Activated T-helper 2 cell treated with anti-CD3 and anti-CD28 coated beads, Interferon-gamma antibody, Interleukin-2, Interleukin-4, amounts not matched to agents 10 μg/mL and 5 μg/mL and 100 μg/mL, durations not matched to agents 14 hours and 24 hours and 36 hours (primary cell): ENCODE results near the gene HTR2B. TPM values are rescaled to one million over a fixed set of nuclear protein-coding genes. Genes with fewer than 3 reads are reported as not detected.

Experiments
- DNase-seq: peaks from one replicate; pipeline ENCODE4 v3.0.0; 2021; ENCODE audit warnings: low spot score
- H3K27ac Mint-ChIP-seq: one replicate; pipeline ENCODE4 v1.8.0; 2021; ENCODE audit warnings: mixed read lengths
- H3K27me3 Mint-ChIP-seq: one replicate; pipeline ENCODE4 v1.8.0; 2021; ENCODE audit warnings: low read depth, mixed read lengths
- H3K36me3 Mint-ChIP-seq: one replicate; pipeline ENCODE4 v1.8.0; 2021; ENCODE audit warnings: low read depth, mixed read lengths
- H3K4me1 Mint-ChIP-seq: one replicate; pipeline ENCODE4 v1.8.0; 2021; ENCODE audit warnings: low read depth, mixed read lengths
- H3K4me3 Mint-ChIP-seq: one replicate; pipeline ENCODE4 v1.8.0; 2021; ENCODE audit warnings: low read depth, mild to moderate bottlenecking, moderate library complexity, mixed read lengths
- H3K9me3 Mint-ChIP-seq: one replicate; pipeline ENCODE4 v1.8.0; 2021; ENCODE audit warnings: mixed read lengths
- intact Hi-C: fragments of 100-400 bp; cut with micrococcal nuclease; formaldehyde crosslinking; loops from one replicate; pipeline ENCODE4 v1.15.1; 2023
- total RNA-seq: library from RNA; stranded (reverse); gene quantifications from 2 replicates; pipeline ENCODE4 v1.2.3, GENCODE V29; 2022

Gene HTR2B
- total RNA-seq, 1 donor from 2014 or later = not detected

DNA sequence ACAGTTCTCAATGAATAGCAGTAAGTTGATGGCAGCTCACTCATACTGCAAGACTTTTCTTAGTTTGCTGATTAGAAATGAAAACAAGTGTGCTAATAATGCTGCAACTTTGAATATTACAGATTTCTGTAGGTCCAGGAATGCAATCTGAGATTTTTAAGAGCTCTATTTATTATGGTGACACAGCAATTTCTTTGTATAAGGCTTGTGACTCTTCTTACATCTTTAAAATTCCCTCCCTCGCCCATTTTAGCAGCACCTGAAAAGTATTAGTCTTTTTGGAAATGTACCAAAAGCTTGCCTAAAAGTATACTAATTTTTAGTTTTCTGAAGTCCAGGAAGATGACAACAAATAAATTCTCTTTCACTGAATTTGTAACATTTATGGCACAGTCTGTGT is 4.4 kb upstream of the HTR2B start:
- intact Hi-C loops = loop anchor here (5.0 kb wide), 1 partner anchor 33 kb away; no protein-coding TSS in a partner anchor
- H3K4me1 Mint-ChIP-seq = peaks cover 42% of the 10 kb centered on the region
- no peaks in the 10 kb centered on the region for H3K27me3 Mint-ChIP-seq
- H3K9me3 Mint-ChIP-seq = no peaks in the 10 kb centered on the region
- DNase-seq = no peak
- peaks cover 6% of the 10 kb centered on the region for H3K36me3 Mint-ChIP-seq
- no peak overlapping the region for H3K4me3 Mint-ChIP-seq
- no peak overlapping the region for H3K27ac Mint-ChIP-seq

DNA sequence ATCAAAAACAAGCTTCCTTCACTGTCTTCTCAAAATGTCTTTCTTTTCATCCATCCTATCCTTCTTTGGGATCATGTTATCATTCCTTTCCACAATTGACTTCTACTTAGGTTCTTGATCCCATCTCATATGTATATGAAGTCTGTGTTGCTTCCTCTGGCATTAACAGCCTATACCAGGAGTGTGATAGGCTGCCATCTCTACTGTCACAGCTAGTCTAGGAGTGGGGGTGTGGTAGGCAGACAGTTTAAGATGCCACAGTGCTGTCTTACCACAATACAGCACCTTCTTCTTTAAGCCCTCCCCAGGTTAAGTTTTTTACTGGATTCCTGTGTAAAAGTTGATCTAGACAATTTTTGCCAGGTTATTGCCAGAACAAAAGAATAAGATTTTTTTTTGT is 3.7 kb upstream of the HTR2B start:
- Mint-ChIP-seq H3K9me3 (no peaks in the 10 kb centered on the region), H3K36me3 (peaks cover 6% of the 10 kb centered on the region), H3K27ac (no peak overlapping the region), H3K4me1 (peaks cover 48% of the 10 kb centered on the region), H3K27me3 (no peaks in the 10 kb centered on the region), H3K4me3 (no peak overlapping the region)
- intact Hi-C loops = loop anchor here (5.0 kb wide), 1 partner anchor 34 kb away; no protein-coding TSS in a partner anchor
- no peak for DNase-seq

DNA sequence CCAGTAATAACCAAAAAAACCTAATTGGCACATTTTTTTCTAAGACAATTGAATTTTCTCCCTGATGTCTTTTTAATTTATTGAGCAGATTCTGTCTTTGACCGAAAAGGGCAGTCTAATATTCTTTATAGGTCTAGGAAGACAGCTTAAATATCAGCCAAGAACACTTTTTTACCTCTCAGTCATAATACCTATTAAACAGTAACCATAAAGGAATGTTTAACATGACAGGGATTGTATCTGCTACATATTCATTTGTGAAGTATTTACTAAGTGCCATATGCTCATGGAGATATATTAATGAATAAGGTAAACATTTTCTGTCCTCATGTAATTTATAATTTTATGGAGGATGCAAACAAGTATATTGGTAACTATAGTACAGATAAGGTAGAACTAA is 3.1 kb upstream of the HTR2B start:
- Mint-ChIP-seq H3K27ac (no peak overlapping the region), H3K9me3 (no peaks in the 10 kb centered on the region), H3K4me3 (no peak overlapping the region), H3K36me3 (peaks cover 6% of the 10 kb centered on the region), H3K27me3 (no peaks in the 10 kb centered on the region), H3K4me1 (peaks cover 54% of the 10 kb centered on the region)
- DNase-seq = no peak
- intact Hi-C loops = loop anchor here (5.0 kb wide), 1 partner anchor 34 kb away; no protein-coding TSS in a partner anchor

DNA sequence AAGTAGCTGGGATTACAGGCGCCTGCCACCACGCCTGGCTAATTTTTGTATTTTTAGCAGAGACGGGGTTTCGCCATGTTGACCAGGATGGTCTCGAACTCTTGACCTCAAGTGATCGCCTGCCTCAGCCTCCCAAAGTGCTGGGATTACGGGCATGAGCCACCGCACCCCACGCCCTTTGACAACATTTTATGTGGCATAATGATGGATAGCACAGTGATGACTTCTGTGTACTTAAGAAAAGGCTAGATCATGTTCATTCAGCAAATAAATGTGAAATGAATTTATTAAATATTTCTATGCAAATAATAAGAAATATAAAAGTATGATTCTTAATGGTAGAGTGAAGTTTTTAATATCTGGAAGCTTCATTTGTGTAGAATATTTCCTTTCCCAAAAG is 2.6 kb upstream of the HTR2B start:
- Mint-ChIP-seq H3K4me3 (no peak overlapping the region), H3K36me3 (peaks cover 6% of the 10 kb centered on the region), H3K27ac (no peak overlapping the region), H3K27me3 (no peaks in the 10 kb centered on the region), H3K9me3 (no peaks in the 10 kb centered on the region), H3K4me1 (peaks cover 50% of the 10 kb centered on the region)
- no peak for DNase-seq
- intact Hi-C loops = loop anchor here (5.0 kb wide), 1 partner anchor 35 kb away; no protein-coding TSS in a partner anchor

DNA sequence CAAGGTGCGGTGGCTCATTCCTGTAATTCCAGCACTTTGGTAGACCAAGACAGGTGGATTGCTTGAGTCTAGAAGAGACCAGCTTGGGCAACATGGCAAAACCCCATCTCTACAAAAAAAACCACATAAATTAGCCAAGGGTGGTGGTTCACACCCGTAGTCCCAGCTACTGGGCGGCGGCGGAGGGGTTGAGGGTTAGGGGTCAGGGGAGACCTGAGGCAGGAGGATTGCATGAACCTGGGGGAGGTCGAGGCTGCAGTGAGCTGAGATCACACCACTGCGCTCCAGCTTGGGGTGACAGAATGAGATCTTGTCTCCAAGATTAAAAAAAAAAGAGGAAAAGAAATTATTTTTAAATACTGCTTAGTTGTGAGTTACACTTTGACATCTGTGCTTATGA is 1.3 kb upstream of the HTR2B start:
- H3K36me3 Mint-ChIP-seq = peaks cover 6% of the 10 kb centered on the region
- H3K4me1 Mint-ChIP-seq = peaks cover 49% of the 10 kb centered on the region
- intact Hi-C loops = loop anchor here (5.0 kb wide), 1 partner anchor 36 kb away; no protein-coding TSS in a partner anchor
- H3K4me3 Mint-ChIP-seq = no peak overlapping the region
- no peaks in the 10 kb centered on the region for H3K27me3 Mint-ChIP-seq
- no peaks in the 10 kb centered on the region for H3K9me3 Mint-ChIP-seq
- DNase-seq = no peak
- H3K27ac Mint-ChIP-seq = no peak overlapping the region

DNA sequence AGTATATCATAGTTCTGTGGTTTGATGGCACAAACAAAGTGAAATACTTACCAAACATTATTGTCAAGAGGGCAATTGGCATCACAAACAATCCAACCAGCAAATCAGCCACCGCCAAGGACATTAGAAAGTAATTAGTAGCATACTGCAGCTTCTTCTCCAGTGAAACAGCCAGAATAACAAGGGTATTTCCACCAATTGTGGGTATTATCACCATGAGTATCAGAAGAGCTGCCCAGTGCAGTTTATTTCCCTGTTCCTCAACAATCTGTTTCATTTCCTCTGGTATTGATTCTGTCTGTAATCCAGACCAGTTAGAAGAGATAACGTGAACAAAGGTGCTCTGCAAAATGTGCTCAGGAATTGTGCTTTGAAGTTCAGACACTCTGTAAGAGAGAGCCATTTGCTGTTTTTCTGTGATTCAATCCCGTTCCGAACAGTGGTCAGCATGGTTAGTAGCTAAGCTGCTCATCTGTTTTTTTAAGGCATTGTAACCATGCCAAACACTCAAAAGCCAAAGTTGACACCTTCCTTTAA is 1.4 kb downstream of the HTR2B start:
- DNase-seq = no peak
- peak overlapping the region; percentile 49 for H3K27ac Mint-ChIP-seq
- H3K4me3 Mint-ChIP-seq = peak overlapping the region; percentile 47
- intact Hi-C loops = no loop called here
- H3K9me3 Mint-ChIP-seq = no peaks in the 10 kb centered on the region
- peaks cover 43% of the 10 kb centered on the region for H3K4me1 Mint-ChIP-seq
- peaks cover 10% of the 10 kb centered on the region for H3K36me3 Mint-ChIP-seq
- H3K27me3 Mint-ChIP-seq = no peaks in the 10 kb centered on the region

DNA sequence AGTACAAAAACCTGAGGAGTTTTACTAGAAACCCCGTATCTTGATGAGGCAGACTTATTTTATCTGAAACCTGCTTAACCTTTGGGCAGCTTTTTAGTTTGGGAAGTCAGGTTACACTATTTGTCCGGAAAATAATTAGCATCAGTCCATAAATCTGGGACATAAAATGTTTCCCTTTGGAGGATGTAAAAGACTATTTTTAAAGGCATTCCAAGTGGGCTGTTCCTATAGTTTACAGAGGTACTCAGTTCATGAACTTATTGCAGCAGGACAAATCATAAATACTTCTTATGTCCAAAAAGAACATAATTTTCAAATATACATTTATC is 6.3 kb downstream of the HTR2B start:
- peaks cover 9% of the 10 kb centered on the region for H3K36me3 Mint-ChIP-seq
- H3K4me3 Mint-ChIP-seq = no peak overlapping the region
- DNase-seq = no peak
- H3K4me1 Mint-ChIP-seq = peaks cover 26% of the 10 kb centered on the region
- no peak overlapping the region for H3K27ac Mint-ChIP-seq
- intact Hi-C loops = no loop called here
- H3K27me3 Mint-ChIP-seq = no peaks in the 10 kb centered on the region
- no peaks in the 10 kb centered on the region for H3K9me3 Mint-ChIP-seq

DNA sequence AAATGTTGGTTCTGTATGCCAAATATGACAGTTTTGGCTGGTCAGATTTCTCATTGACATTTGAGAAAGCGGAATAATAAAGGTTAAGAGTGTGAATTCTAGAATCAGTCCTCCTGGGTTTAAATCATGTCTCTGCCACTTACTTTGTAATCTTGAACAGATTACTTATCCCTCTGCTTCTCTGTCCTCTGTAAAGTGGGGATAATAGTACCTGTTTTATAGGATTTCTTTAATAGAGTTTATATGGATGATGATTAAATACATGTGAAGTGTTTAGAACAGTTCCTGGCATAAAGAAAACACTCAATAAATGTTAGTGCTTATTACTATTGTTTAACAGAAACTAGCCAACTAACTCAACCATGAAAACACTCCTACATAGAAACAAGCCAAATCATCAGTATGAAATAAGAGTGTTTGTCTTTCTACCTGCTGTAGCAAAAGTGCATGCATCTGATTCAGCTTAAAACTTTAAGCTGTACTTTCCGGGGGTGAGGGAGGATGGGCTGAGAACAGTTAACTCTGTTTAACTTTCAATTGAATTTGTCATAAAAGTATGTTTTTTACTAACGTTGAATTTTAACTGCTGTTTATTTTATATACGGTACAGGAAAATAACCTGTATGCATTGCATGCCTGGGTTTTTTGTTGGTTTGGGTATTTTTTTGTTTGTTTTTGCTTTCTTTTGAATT is 6.8 kb downstream of the HTR2B start:
- H3K9me3 Mint-ChIP-seq = no peaks in the 10 kb centered on the region
- no peak overlapping the region for H3K4me3 Mint-ChIP-seq
- peaks cover 9% of the 10 kb centered on the region for H3K36me3 Mint-ChIP-seq
- DNase-seq = no peak
- H3K4me1 Mint-ChIP-seq = peaks cover 21% of the 10 kb centered on the region
- H3K27me3 Mint-ChIP-seq = no peaks in the 10 kb centered on the region
- H3K27ac Mint-ChIP-seq = peak overlapping the region; percentile 44
- intact Hi-C loops = no loop called here

DNA sequence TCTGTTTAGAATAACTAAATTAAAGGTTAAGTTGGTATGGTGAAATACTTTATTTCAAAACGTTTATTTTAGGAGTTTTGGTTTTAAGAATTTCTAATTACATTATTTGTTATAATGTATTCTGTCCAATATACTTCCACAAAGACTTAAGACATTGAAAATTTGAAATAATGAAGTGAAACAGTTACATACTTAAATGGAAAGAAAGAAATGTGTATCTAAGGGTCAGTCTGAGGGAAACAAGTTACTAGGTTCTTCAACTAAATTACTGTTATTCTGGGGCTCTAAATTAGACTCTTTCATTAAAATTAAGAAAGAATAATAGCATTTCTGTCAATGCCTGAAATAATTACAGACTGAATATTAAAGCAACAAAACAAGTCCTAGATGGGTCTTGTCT is 7.7 kb downstream of the HTR2B start:
- Mint-ChIP-seq H3K27ac (no peak overlapping the region), H3K4me1 (peaks cover 22% of the 10 kb centered on the region), H3K9me3 (no peaks in the 10 kb centered on the region), H3K27me3 (no peaks in the 10 kb centered on the region), H3K36me3 (peaks cover 16% of the 10 kb centered on the region), H3K4me3 (no peak overlapping the region)
- DNase-seq = no peak
- intact Hi-C loops = no loop called here

DNA sequence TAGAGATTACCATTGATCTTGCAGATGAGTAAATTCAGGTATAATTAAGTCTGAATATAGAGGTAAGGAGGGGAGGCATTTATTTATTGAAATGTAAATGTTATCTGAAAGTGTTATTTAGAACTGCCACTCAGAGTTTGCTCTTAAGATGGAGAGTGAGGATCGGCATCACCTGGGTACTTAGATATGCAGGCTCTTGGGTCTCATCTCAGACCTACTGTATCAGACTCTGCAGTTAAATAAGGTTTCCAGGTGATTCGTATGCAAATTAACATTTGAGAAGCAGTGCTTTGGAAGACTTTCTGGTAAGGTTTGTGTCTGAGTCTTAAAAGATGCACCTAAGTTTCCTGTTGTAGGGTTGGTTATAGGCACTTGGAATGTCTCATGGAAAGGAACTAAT is 9.2 kb downstream of the HTR2B start:
- H3K27ac Mint-ChIP-seq = no peak overlapping the region
- intact Hi-C loops = no loop called here
- no peaks in the 10 kb centered on the region for H3K9me3 Mint-ChIP-seq

DNA sequence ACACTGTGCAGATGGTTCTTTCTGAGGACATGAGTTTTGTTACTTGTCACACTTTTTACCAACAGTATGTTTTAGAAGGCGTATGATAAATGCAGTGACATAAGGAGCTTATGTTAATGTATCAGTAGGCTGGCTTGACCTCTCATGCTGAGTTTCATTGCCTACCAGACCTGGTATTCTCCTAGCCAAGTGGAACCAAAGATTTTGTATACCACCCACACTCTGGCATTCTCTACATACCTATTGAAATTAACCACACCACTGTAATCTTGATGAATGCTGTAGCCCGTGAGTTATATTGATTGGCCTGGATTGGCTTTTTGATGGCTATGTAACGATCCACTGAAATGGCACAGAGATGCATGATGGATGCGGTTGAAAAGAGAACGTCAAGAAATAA is 11.4 kb downstream of the HTR2B start:
- DNase-seq = no peak
- Mint-ChIP-seq H3K27me3 (no peaks in the 10 kb centered on the region), H3K4me1 (peaks cover 17% of the 10 kb centered on the region), H3K9me3 (no peaks in the 10 kb centered on the region), H3K4me3 (no peak overlapping the region), H3K36me3 (peaks cover 44% of the 10 kb centered on the region), H3K27ac (no peak overlapping the region)
- intact Hi-C loops = no loop called here

More for the DNA sequence above, 9.2 kb downstream of the HTR2B start:
- H3K4me3 Mint-ChIP-seq = no peak overlapping the region
- H3K36me3 Mint-ChIP-seq = peaks cover 29% of the 10 kb centered on the region
- peaks cover 20% of the 10 kb centered on the region for H3K4me1 Mint-ChIP-seq
- no peak for DNase-seq
- H3K27me3 Mint-ChIP-seq = no peaks in the 10 kb centered on the region

DNA sequence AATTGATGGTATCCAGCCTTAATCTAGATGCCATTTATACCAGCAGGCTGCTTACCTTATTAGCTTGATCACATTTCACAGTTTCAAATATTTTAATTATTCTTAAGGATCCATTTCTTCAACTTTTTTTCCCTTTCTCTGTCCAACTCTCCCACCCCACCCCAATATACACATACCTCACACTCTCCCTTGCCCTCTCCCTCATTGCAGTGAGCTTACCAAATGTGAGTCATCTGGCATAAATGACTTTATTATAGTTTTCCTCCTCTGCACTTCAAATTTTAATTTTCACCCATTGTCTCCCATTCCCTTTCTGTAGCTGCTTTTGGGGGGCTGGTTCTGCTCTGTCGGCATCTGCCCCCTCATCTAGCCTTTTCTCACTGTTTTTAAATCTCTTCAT is 12.9 kb downstream of the HTR2B start:
- Mint-ChIP-seq H3K9me3 (no peaks in the 10 kb centered on the region), H3K36me3 (peaks cover 47% of the 10 kb centered on the region), H3K4me1 (peaks cover 8% of the 10 kb centered on the region), H3K27me3 (no peaks in the 10 kb centered on the region), H3K4me3 (no peak overlapping the region), H3K27ac (no peak overlapping the region)
- intact Hi-C loops = no loop called here
- DNase-seq = no peak

DNA sequence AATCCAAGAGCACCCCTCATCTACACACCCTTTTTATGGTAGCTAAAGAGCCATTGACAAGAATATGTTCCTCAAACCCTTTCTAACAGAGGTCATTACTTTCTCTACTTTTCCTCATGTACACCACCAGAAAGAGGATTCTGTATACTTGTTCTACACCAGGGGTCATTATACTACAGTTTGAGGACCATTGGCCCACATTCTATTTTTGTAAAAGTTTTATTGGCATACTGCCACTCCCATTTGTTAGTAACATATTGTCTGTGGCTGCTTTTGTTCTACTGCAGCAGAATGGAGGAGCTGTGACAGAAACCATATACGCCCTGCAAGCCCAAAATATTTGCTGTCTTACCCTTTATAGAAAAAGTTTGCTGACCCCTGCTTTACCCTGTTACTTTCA is 14.3 kb downstream of the HTR2B start:
- H3K27me3 Mint-ChIP-seq = no peaks in the 10 kb centered on the region
- peaks cover 13% of the 10 kb centered on the region for H3K4me1 Mint-ChIP-seq
- H3K9me3 Mint-ChIP-seq = no peaks in the 10 kb centered on the region
- H3K4me3 Mint-ChIP-seq = no peak overlapping the region
- no peak for DNase-seq
- intact Hi-C loops = no loop called here
- H3K36me3 Mint-ChIP-seq = peaks cover 53% of the 10 kb centered on the region
- H3K27ac Mint-ChIP-seq = no peak overlapping the region
